IMR-90 (cell line): ENCODE measurements around the gene GDPD2.

Experiments
- BHLHE40 ChIP-seq: fragments of 150-350 bp; IDR thresholded peaks from 2 replicates; pipeline ENCODE4 v1.6.1; 2016; ENCODE audit warnings: mild to moderate bottlenecking, low read depth, low read length
- MAZ ChIP-seq: IDR thresholded peaks from 2 replicates; pipeline ENCODE4 v1.6.1; 2012; ENCODE audit warnings: low read depth, mild to moderate bottlenecking, low read length, improper control_type of control experiment, moderate library complexity, borderline replicate concordance
- MXI1 ChIP-seq: IDR thresholded peaks from 2 replicates; pipeline ENCODE4 v1.6.1; 2012; ENCODE audit warnings: low read depth, mild to moderate bottlenecking, low read length, moderate library complexity, borderline replicate concordance
- POLR2A ChIP-seq: IDR thresholded peaks from 2 replicates; pipeline ENCODE4 v1.6.1; 2012; ENCODE audit warnings: mild to moderate bottlenecking, low read depth, low read length
- RAD21 ChIP-seq: IDR thresholded peaks from 2 replicates; pipeline ENCODE4 v1.6.1; 2012; ENCODE audit warnings: low read length, improper control_type of control experiment
- RCOR1 ChIP-seq: IDR thresholded peaks from 2 replicates; pipeline ENCODE4 v1.6.1; 2012; ENCODE audit warnings: mild to moderate bottlenecking, low read length, improper control_type of control experiment; ENCODE audit not compliant: insufficient replicate concordance
- RFX5 ChIP-seq: IDR thresholded peaks from 2 replicates; pipeline ENCODE4 v1.8.0; 2012; ENCODE audit warnings: low read depth, mild to moderate bottlenecking, low read length, moderate library complexity
- SMC3 ChIP-seq: fragments of 150-350 bp; IDR thresholded peaks from 2 replicates; pipeline ENCODE4 v1.6.1; 2016; ENCODE audit warnings: low read depth, mild to moderate bottlenecking, antibody characterized with exemption, low read length, moderate library complexity
- TF ChIP-seq, protein P1 (sequence below): conservative IDR thresholded peaks from 2 replicates; pipeline ENCODE4 v1.5.1; 2012; ENCODE audit warnings: mild to moderate bottlenecking, low read depth, low read length, improper control_type of control experiment

DNA sequence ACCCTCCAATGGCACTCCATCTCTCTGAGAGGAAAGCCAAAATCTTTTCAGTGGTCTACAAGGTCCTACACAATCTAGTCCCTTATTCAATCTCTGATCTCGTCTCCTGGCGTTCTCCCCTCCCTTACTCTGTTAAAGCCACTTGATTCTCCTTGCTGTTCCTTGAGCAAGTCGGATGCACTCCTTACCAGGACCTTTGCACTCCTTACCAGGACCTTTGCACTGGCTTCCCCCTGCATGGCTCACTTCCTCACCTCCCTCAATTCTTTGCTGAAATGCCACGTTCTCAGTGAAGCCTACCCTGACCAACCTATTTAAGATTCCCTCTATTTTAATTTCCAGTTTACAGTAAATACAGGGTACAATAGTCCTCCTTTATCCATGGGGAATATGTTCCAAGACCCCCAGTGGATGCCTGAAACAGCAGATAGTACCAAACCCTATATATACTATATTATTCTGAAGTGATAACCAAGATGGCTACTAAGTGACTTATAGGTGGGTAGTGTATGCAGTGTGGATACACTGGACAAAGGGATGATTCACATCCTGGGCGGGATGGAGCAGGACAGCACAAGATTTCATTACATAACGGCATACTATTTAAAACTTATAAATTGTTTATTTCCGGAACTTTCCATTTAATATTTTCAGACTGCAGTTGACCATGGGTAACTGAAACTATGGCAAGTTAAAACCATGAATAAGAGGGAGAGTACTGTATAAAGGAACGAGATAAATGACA is 15.0 kb downstream of the GDPD2 start:
- TF ChIP-seq MXI1 = no peak
- TF ChIP-seq, protein P1, sequence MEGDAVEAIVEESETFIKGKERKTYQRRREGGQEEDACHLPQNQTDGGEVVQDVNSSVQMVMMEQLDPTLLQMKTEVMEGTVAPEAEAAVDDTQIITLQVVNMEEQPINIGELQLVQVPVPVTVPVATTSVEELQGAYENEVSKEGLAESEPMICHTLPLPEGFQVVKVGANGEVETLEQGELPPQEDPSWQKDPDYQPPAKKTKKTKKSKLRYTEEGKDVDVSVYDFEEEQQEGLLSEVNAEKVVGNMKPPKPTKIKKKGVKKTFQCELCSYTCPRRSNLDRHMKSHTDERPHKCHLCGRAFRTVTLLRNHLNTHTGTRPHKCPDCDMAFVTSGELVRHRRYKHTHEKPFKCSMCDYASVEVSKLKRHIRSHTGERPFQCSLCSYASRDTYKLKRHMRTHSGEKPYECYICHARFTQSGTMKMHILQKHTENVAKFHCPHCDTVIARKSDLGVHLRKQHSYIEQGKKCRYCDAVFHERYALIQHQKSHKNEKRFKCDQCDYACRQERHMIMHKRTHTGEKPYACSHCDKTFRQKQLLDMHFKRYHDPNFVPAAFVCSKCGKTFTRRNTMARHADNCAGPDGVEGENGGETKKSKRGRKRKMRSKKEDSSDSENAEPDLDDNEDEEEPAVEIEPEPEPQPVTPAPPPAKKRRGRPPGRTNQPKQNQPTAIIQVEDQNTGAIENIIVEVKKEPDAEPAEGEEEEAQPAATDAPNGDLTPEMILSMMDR = no peak
- TF ChIP-seq POLR2A = no peak
- no peak for TF ChIP-seq SMC3
- TF ChIP-seq RCOR1 = no peak
- no peak for TF ChIP-seq RFX5
- no peak for TF ChIP-seq BHLHE40
- TF ChIP-seq MAZ = no peak
- TF ChIP-seq RAD21 = no peak
